Measurements from ENCODE around the gene DNAI1.

Gene DNAI1
- 0 to 0.13 (median 0.07) reads per million in 9 experiments for total RNA-seq

- DNase-seq = peak; percentile 99
- Mint-ChIP-seq H3K4me3 (peak within 1 kb of the TSS; percentile 84 to 86), H3K27ac (peak within 1 kb of the TSS; percentile 83 to 86), H3K9me3 (no peaks in the 10 kb centered on the region), H3K4me1 (ENCODE audit: low read depth in 2 of 2) (peaks cover 27 to 38% of the 10 kb centered on the region in 2 donors), H3K27me3 (peaks cover 0 to 10% of the 10 kb centered on the region in 2 donors), H3K36me3 (ENCODE audit: insufficient read depth) (peaks cover 4% of the 10 kb centered on the region)
- peak; percentile 96 for ATAC-seq (replicated peaks)
Observed at GRCh38 chr9:34458013-34458958, at the start of gene DNAI1, which contains the start of gene FAM219A. Gene DNAI1, plus strand, starts transcription at chr9:34458805. Its CDS starts 201 bp downstream, at chr9:34459006. Gene FAM219A, minus strand, starts transcription at chr9:34458570. Its CDS starts 307 bp downstream, at chr9:34458263.

- DNase-seq = no peak
- H3K36me3 Mint-ChIP-seq (ENCODE audit: insufficient read depth) = peaks cover 3% of the 10 kb centered on the region
Observed at GRCh38 chr9:34409154-34409553, 49.5 kb upstream of the DNAI1 start.

GRCh38 chr9:34412336-34412735 lies 46.3 kb upstream of the DNAI1 start:
- peaks cover 0 to 5% of the 10 kb centered on the region in 2 donors for H3K9me3 Mint-ChIP-seq
- H3K27me3 Mint-ChIP-seq = no peaks in the 10 kb centered on the region
- no peaks in the 10 kb centered on the region for H3K36me3 Mint-ChIP-seq (ENCODE audit: insufficient read depth)
- H3K4me1 Mint-ChIP-seq (ENCODE audit: low read depth in 2 of 2) = no peaks in the 10 kb centered on the region
- no peak for DNase-seq
- no peak for ATAC-seq (replicated peaks)
- no peak overlapping the region for H3K4me3 Mint-ChIP-seq
- no peak overlapping the region for H3K27ac Mint-ChIP-seq

More at GRCh38 chr9:34409154-34409553, 49.5 kb upstream of the DNAI1 start:
- no peak for ATAC-seq (replicated peaks)
- Mint-ChIP-seq H3K4me1 (ENCODE audit: low read depth in 2 of 2) (no peaks in the 10 kb centered on the region), H3K9me3 (peaks cover 0 to 5% of the 10 kb centered on the region in 2 donors), H3K27ac (no peak overlapping the region), H3K4me3 (no peak overlapping the region), H3K27me3 (no peaks in the 10 kb centered on the region)

GRCh38 chr9:34413231-34413852 lies 45.3 kb upstream of the DNAI1 start:
- Mint-ChIP-seq H3K9me3 (peaks cover 0 to 5% of the 10 kb centered on the region in 2 donors), H3K4me1 (ENCODE audit: low read depth in 2 of 2) (no peaks in the 10 kb centered on the region), H3K27ac (no peak overlapping the region), H3K4me3 (no peak overlapping the region), H3K36me3 (ENCODE audit: insufficient read depth) (no peaks in the 10 kb centered on the region), H3K27me3 (no peaks in the 10 kb centered on the region)
- DNase-seq (peak in 1 of 3 experiments; percentile 22), ATAC-seq (replicated peaks) (no peak)

- no peaks in the 10 kb centered on the region for H3K27me3 Mint-ChIP-seq
- no peak overlapping the region for H3K4me3 Mint-ChIP-seq
- no peak overlapping the region for H3K27ac Mint-ChIP-seq
- ATAC-seq (replicated peaks) = no peak
- no peaks in the 10 kb centered on the region for H3K36me3 Mint-ChIP-seq (ENCODE audit: insufficient read depth)
- peaks cover 0 to 3% of the 10 kb centered on the region in 2 donors for H3K4me1 Mint-ChIP-seq (ENCODE audit: low read depth in 2 of 2)
- peaks cover 0 to 3% of the 10 kb centered on the region in 2 donors for H3K9me3 Mint-ChIP-seq
- no peak for DNase-seq
Observed at GRCh38 chr9:34417734-34418133, 40.9 kb upstream of the DNAI1 start.

GRCh38 chr9:34419716-34420504 lies 38.7 kb upstream of the DNAI1 start:
- ATAC-seq (replicated peaks) (no peak), DNase-seq (no peak)
- H3K36me3 Mint-ChIP-seq (ENCODE audit: insufficient read depth) = no peaks in the 10 kb centered on the region
- no peaks in the 10 kb centered on the region for H3K27me3 Mint-ChIP-seq
- H3K4me3 Mint-ChIP-seq = no peak overlapping the region
- no peaks in the 10 kb centered on the region for H3K9me3 Mint-ChIP-seq
- H3K27ac Mint-ChIP-seq = no peak overlapping the region
- H3K4me1 Mint-ChIP-seq (ENCODE audit: low read depth in 2 of 2) = peaks cover 0 to 3% of the 10 kb centered on the region in 2 donors

- no peak for DNase-seq
- H3K4me3 Mint-ChIP-seq = no peak overlapping the region
- H3K4me1 Mint-ChIP-seq (ENCODE audit: low read depth in 2 of 2) = no peaks in the 10 kb centered on the region
- H3K36me3 Mint-ChIP-seq (ENCODE audit: insufficient read depth) = no peaks in the 10 kb centered on the region
- no peaks in the 10 kb centered on the region for H3K9me3 Mint-ChIP-seq
- no peak overlapping the region for H3K27ac Mint-ChIP-seq
- ATAC-seq (replicated peaks) = no peak
- H3K27me3 Mint-ChIP-seq = no peaks in the 10 kb centered on the region
Observed at GRCh38 chr9:34426347-34427074, 32.1 kb upstream of the DNAI1 start.

- Mint-ChIP-seq H3K4me3 (no peak overlapping the region), H3K9me3 (no peaks in the 10 kb centered on the region), H3K36me3 (ENCODE audit: insufficient read depth) (no peaks in the 10 kb centered on the region), H3K4me1 (ENCODE audit: low read depth in 2 of 2) (no peaks in the 10 kb centered on the region), H3K27me3 (no peaks in the 10 kb centered on the region), H3K27ac (no peak overlapping the region)
- DNase-seq (no peak), ATAC-seq (replicated peaks) (no peak)
Observed at GRCh38 chr9:34428325-34428958, 30.2 kb upstream of the DNAI1 start.

- Mint-ChIP-seq H3K27ac (no peak overlapping the region), H3K36me3 (ENCODE audit: insufficient read depth) (no peaks in the 10 kb centered on the region), H3K4me3 (no peak overlapping the region), H3K27me3 (no peaks in the 10 kb centered on the region), H3K4me1 (ENCODE audit: low read depth in 2 of 2) (no peaks in the 10 kb centered on the region), H3K9me3 (no peaks in the 10 kb centered on the region)
- DNase-seq (peak in 2 of 3 experiments; percentile 2 to 5), ATAC-seq (replicated peaks) (no peak)
Observed at GRCh38 chr9:34430843-34431437, 27.7 kb upstream of the DNAI1 start.

GRCh38 chr9:34431667-34432066 lies 26.9 kb upstream of the DNAI1 start:
- Mint-ChIP-seq H3K27ac (no peak overlapping the region), H3K4me3 (no peak overlapping the region), H3K4me1 (ENCODE audit: low read depth in 2 of 2) (no peaks in the 10 kb centered on the region), H3K27me3 (no peaks in the 10 kb centered on the region), H3K9me3 (no peaks in the 10 kb centered on the region), H3K36me3 (ENCODE audit: insufficient read depth) (no peaks in the 10 kb centered on the region)
- ATAC-seq (replicated peaks) = no peak
- DNase-seq = no peak

- no peaks in the 10 kb centered on the region for H3K27me3 Mint-ChIP-seq
- no peaks in the 10 kb centered on the region for H3K9me3 Mint-ChIP-seq
- H3K4me1 Mint-ChIP-seq (ENCODE audit: low read depth in 2 of 2) = peaks cover 8 to 10% of the 10 kb centered on the region in 2 donors
- no peak overlapping the region for H3K27ac Mint-ChIP-seq
- ATAC-seq (replicated peaks) (peak; percentile 89), DNase-seq (peak; percentile 54 to 60 (median 55))
- no peak overlapping the region for H3K4me3 Mint-ChIP-seq
- no peaks in the 10 kb centered on the region for H3K36me3 Mint-ChIP-seq (ENCODE audit: insufficient read depth)
Observed at GRCh38 chr9:34437006-34437925, 21.3 kb upstream of the DNAI1 start.
